ENCODE data around the gene PLD1.

Gene PLD1

GRCh38 chr3:171743327-171744157 lies 66.7 kb downstream of the PLD1 start:
- no peak for DNase-seq

GRCh38 chr3:171741377-171741776 lies 68.9 kb downstream of the PLD1 start:
- no peak for DNase-seq

DNA sequence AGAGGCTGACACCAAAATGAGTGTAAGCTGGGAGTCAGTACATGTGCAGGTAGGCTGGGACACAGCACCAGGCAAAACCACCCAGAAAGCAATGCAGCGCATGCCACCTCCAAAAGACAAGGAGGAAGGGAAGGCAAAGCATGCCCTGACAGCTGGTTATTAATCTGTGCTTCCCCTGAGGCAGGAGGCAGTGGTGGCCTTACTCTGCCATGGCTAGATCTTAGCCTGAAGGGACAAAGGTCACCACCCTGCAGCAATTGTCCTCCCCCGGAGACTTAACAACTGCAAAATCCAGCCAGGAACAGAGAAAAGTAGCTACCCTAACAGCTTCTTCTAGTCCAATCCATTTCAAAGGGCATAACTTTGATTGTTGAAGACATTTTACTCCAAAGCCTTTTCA lies 73.7 kb downstream of the PLD1 start:
- no peak for DNase-seq

DNA sequence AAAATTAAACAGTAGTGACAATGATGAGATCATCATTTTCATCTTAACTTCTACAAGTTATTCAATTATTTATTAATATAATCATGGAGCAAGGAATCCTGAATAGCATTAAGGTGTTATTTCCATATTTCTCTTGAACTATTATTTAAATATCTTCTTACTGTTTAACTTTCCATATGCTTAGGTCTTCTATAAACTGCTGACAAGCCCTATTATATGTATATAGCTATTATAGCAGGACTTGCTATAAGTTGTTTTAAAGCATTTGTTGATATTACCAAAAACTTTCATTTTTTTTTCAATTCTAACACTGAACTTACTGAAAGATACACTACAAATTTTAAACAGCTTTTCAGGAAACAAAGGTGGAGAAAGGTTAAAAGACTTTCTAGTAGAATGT lies 76.7 kb downstream of the PLD1 start:
- DNase-seq: no peak

DNA sequence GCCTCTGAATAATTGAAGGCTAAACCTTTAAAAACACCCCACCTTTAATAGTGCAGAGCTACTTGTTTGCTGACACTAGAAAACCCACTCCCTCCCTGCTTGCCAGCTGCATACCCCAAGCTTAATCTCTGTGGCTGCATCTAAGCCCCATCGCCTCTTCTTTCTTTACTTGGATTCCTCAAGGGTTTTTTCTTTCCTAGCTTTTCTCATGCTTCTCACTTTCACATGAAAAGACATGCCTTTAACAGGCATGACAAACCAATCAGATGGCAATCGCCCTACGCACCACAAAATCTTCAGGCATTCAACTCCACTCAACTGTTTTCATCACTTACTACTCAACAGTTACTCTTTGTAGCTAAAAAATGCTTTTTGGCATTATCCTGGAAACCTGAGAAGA lies 77.5 kb downstream of the PLD1 start:
- no peak for DNase-seq

- DNase-seq: no peak
These were observed 78.6 kb downstream of the PLD1 start for GRCh38 chr3:171731691-171732090.

DNA sequence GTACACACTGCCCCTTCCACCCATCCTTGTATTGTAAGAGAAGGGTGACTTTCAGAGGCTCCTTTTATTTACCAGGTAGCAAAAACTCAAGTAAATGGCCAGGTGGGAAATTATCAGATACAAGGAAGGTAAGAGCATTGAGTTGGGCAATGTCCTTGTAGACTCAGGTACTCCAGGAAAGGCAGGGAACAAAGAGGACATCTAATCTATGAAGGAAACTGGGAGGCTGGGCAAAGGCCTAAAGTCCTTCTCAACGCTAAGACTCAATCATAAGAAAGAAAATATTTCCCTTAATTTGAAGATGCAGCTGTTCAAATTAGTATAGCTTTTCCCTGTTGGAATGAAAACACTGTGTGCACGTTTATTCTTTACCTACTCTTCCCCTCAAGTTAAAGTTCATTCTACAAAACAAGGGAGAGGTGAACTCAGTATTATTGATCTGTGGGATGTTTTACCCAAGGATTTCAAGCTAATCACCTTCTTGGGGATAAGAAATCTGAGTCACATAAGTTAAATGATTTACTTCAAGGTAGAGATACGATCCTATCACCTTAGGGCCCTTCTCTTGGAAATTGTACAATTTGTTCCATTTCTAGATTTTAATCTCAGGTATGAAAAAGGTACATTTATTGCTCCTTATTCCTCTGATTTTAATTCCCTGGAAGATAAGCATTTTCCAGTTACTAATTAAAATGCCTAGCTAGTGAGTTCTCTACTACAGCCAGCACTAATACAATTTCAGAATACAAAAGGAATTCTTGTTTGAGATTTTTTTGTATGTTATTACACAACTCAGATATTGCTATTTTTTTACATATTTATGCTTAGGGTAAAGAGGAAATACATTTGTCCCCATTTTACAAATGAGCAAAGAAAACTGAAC lies 80.6 kb downstream of the PLD1 start:
- DNase-seq: no peak

- no peak for DNase-seq
These were observed 83.0 kb downstream of the PLD1 start for GRCh38 chr3:171727288-171727687.

DNA sequence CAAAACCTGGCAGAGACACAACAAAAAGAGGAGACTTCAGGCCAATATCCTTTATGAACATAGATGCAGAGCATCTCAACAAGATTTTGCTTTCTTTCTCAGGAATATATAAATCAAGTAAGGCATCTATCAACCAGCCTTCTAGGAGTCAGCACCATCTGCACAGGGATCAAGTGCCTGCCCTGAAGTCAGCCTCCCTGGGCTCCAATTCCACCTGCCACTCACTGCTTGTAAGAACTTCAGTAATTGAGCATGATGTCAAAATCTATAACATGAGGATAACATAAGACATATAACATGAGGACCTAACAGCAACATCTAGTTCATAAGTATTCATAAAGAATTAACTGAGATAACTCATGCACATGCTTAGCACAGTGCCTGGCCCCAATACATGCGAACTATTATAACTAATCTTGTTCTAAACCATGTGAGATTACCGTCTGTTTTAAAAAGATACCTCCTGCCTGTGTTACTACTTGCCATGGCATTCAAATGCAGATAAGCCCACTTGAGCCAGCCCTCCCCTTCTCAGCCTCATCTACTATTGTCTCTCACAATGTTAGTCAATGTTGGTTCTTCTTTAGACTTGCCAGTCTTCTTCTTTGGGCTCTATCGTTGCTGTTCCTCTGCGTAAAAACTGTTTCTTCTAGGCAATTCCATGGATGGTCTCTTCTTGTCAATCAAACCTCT lies 91.6 kb downstream of the PLD1 start:
- DNase-seq: no peak

DNA sequence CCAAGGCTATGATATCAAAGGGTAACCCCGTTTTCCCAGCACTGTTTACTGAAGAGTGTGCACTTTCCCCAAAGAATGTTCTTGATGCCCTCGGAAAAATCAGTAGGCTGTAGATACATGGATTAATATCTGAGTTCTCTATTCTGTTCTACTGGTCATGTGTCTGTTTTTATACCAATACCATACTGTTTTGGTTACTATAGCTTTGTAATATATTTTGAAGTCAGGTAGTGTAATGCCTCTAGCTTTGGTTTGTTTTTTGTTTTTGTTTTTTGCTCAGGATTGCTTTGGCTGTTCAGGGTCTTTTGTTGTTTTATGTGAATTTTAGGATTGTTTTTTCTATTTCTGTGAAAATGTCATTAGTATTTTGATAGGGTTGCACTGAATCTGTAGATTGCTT lies 95.1 kb downstream of the PLD1 start:
- DNase-seq: no peak

DNA sequence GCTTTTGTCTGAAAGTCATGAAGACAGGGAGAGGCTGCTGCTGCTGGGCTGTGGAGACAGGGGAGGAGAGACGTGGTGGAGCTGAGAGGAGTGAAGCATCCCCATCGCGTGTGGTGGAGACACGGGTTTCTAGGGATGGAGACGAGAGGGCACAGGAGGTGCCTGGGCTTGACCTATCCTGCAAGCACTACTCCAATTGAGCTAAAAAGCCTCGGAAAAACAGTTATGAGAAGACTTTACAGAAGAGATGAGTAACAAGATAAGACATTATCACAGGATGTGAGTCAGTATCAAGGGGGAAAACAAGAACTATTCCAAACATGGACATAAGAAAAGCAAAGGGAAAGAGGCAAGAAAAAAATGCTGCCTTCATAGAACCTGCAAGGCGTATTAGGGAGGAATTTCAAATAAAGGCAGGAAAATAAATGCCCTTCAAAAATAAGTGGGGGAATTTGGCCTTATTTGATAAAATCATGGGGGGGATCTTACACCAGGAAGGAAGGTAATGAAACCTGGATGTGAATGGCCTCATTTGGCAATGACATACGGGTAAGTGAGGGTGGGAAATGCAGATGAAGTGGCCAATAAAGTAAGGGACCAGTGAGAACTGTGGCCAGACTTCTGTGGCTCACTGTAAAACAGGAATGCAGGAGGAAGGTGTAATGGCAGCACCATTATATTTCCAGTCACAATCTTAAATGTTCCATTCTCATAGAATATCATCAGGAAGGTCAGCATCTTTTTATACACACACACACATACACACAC lies 97.9 kb downstream of the PLD1 start:
- DNase-seq: no peak

- DNase-seq: no peak
These were observed 98.7 kb downstream of the PLD1 start for GRCh38 chr3:171711461-171712170.

GRCh38 chr3:171710359-171710758 lies 99.9 kb downstream of the PLD1 start:
- no peak for DNase-seq

DNA sequence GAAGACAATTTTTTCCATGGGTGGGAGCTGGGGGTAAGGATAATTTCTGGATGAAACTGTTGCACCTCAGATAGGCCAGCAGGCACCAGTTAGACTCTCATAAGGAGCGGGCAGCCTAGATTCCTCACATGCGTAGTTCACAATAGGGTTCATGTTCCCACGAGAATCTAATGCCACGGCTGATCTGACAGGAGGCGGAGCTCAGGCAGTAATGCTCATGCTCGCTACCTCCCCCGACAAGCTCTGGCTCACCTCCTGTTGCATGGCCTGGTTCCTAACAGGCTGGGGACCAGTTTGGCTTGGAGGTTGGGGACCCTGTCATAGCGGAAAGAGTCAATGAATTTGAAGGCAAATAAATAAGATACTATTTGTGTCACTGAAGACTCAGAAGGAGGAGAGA lies 105.5 kb downstream of the PLD1 start:
- no peak for DNase-seq

DNA sequence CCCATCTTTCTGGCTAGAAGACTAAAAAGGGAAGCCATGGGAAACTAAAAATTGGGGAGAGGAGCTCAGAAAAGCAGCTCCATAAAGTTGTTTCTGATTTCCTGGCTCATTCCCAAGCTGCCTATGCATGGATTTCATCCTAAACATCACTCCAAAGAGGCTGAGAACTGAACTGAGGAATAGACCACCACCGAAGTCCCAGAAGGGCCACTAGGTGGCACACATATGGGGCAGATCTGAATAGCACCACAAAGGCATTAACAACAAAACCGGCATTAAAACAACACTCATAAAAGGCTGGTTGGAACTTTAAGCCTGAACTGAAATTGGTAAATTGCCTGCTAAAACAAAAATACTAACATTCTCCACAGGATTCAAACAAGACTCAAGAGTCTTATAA lies 106.3 kb downstream of the PLD1 start:
- no peak for DNase-seq

GRCh38 chr3:171703144-171703543 lies 107.1 kb downstream of the PLD1 start:
- DNase-seq: no peak

- DNase-seq: no peak
These were observed 109.6 kb downstream of the PLD1 start for GRCh38 chr3:171700653-171701052.

DNA sequence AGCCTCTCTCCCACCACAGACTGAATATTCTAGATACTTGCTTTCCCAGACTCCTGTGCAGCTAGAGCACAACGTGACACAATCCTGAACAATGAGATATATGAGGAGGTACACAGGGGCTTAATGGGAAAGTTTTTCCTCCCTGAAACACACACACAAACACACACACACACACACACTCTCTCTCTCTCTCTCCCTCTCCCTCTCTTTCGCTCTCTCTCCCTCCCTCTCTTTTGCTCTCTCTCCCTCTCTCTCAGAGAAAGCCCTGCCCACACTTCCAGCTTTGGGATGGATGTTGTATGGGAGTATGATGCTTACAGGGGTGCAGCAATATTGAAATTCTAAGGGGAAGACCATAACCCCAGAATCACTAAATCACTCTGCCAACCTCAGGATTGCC lies 110.1 kb downstream of the PLD1 start:
- DNase-seq: no peak

DNA sequence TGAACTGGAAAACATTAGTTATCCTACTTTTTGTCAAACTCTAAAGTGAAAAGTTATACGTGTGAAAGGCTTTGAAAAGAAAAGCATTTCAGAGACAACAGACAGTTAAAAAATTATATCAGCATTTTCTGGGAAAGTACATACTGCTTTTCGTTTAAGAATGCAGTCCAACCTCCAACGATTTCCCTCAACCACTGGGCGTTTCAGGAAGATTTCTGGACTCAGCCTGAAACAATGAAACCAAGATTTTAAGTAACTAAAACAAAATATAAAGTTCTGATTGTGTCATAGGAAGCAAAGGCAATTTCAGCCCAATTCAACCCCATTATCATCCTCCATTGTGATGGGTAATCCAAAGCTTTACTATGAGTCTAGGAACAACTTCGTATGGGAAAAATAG lies 110.7 kb downstream of the PLD1 start:
- no peak for DNase-seq

GRCh38 chr3:171696805-171697204 lies 113.5 kb downstream of the PLD1 start:
- DNase-seq: no peak

- no peak for DNase-seq
These were observed 114.9 kb downstream of the PLD1 start for GRCh38 chr3:171695426-171695825.

DNA sequence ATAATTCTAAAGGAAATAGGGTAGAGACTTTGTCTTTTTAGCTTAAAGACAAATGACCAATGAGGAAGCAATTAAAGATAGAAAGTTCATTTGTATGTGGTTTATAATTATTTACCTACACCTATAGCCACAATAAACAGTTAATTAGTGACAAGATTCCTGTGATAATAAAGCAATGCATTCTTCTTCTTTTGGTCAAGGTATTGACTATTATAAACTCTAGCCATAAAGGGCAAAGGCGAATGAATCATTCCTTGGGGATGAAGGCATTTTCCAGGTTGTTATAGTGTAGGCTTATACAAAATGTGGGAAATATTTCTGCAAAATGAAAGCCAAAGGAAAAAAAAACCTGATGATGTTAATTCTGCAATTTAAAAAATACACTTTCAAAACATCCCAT lies 115.4 kb downstream of the PLD1 start:
- DNase-seq: no peak
